GM23338 (cell line): Measurements from ENCODE around the gene JMJD1C. TPM values are rescaled to one million over a fixed set of nuclear protein-coding genes. Genes with fewer than 3 reads are reported as not detected.

Source experiments
- ATAC-seq: fragments of 200-7000 bp; cut with Tn5 transposase; 3 replicates; pipeline ENCODE4 v1.9.1; 2020
- DNase-seq: peaks from one replicate; pipeline ENCODE4 v3.0.0-alpha.2; 2015; ENCODE audit warnings: low spot score
- H2AFZ ChIP-seq: fragments of 200-600 bp; sonication (generic); 2 replicates; pipeline ENCODE4 v1.8.0; 2016; ENCODE audit warnings: antibody characterized with exemption, mild to moderate bottlenecking, moderate library complexity
- H3F3A ChIP-seq: fragments of 200-600 bp; sonication (generic); replicated peaks from 2 replicates; pipeline ENCODE4 v1.8.0; 2017; ENCODE audit warnings: antibody characterized with exemption, mixed run types, low read depth
- H3K27ac ChIP-seq: fragments of 200-600 bp; sonication (generic); 2 replicates; pipeline ENCODE4 v1.6.1; 2016; ENCODE audit warnings: low read depth
- H3K27me3 ChIP-seq: fragments of 200-600 bp; sonication (generic); 2 replicates; pipeline ENCODE4 v1.8.0; 2016; ENCODE audit warnings: mild to moderate bottlenecking, mixed run types, moderate library complexity; ENCODE audit not compliant: insufficient read depth
- H3K36me3 ChIP-seq: fragments of 200-600 bp; sonication (generic); 2 replicates; pipeline ENCODE4 v1.8.0; 2016; ENCODE audit warnings: mild to moderate bottlenecking; ENCODE audit not compliant: insufficient read depth
- H3K4me1 ChIP-seq: fragments of 200-600 bp; sonication (generic); 2 replicates; pipeline ENCODE4 v1.8.0; 2016; ENCODE audit warnings: mild to moderate bottlenecking, moderate library complexity; ENCODE audit not compliant: insufficient read depth
- H3K4me2 ChIP-seq: fragments of 200-600 bp; sonication (generic); 2 replicates; pipeline ENCODE4 v1.7.1; 2017; ENCODE audit warnings: mixed run types
- H3K4me3 ChIP-seq: fragments of 200-600 bp; sonication (generic); 2 replicates; pipeline ENCODE4 v1.6.1; 2016; ENCODE audit warnings: mixed run types
- H3K79me2 ChIP-seq: fragments of 200-600 bp; sonication (generic); replicated peaks from 2 replicates; pipeline ENCODE4 v1.8.0; 2017; ENCODE audit warnings: mild to moderate bottlenecking; ENCODE audit not compliant: insufficient read depth
- H3K9me2 ChIP-seq: fragments of 200-600 bp; sonication (generic); 2 replicates; pipeline ENCODE4 v1.8.0; 2017; ENCODE audit not compliant: insufficient read depth
- H4K20me1 ChIP-seq: fragments of 200-600 bp; sonication (generic); replicated peaks from 2 replicates; pipeline ENCODE4 v1.8.0; 2017; ENCODE audit warnings: mild to moderate bottlenecking; ENCODE audit not compliant: insufficient read depth
- H3K27ac Mint-ChIP-seq: 2 replicates; pipeline ENCODE4 v1.8.0; 2020; ENCODE audit warnings: inconsistent platforms, mild to moderate bottlenecking, moderate library complexity, mixed read lengths
- H3K27me3 Mint-ChIP-seq: 3 replicates; pipeline ENCODE4 v1.8.0; 2022; ENCODE audit warnings: low read depth, mild to moderate bottlenecking, moderate library complexity, mixed read lengths, inconsistent platforms; ENCODE audit not compliant: insufficient read depth, poor library complexity
- H3K36me3 Mint-ChIP-seq: 3 replicates; pipeline ENCODE4 v1.8.0; 2021; ENCODE audit warnings: low read depth, mild to moderate bottlenecking, inconsistent platforms, moderate library complexity, mixed read lengths
- H3K4me1 Mint-ChIP-seq: 3 replicates; pipeline ENCODE4 v1.8.0; 2020; ENCODE audit warnings: mild to moderate bottlenecking, inconsistent platforms, mixed read lengths
- H3K4me3 Mint-ChIP-seq: 3 replicates; pipeline ENCODE4 v1.8.0; 2021; ENCODE audit warnings: moderate library complexity, mild to moderate bottlenecking, inconsistent platforms, mixed read lengths
- H3K9me3 Mint-ChIP-seq: 3 replicates; pipeline ENCODE4 v1.8.0; 2020; ENCODE audit warnings: moderate library complexity, mild to moderate bottlenecking, inconsistent platforms, mixed read lengths
- EZH2 ChIP-seq: fragments of 200-600 bp; sonication (generic); IDR thresholded peaks from one replicate; pipeline ENCODE4 v1.8.0; 2017; ENCODE audit warnings: antibody characterized with exemption, mild to moderate bottlenecking, low read depth; ENCODE audit not compliant: unreplicated experiment
- EZH2phosphoT487 ChIP-seq: fragments of 200-600 bp; sonication (generic); IDR thresholded peaks from one replicate; pipeline ENCODE4 v1.8.1; 2018; ENCODE audit warnings: antibody characterized with exemption; ENCODE audit not compliant: unreplicated experiment
- JUNB ChIP-seq: IDR thresholded peaks from one replicate; pipeline ENCODE4 v1.6.1; 2016; ENCODE audit warnings: antibody characterized with exemption; ENCODE audit not compliant: unreplicated experiment
- NANOG ChIP-seq: IDR thresholded peaks from 2 replicates; pipeline ENCODE4 v1.6.1; 2016; ENCODE audit warnings: antibody characterized with exemption, borderline replicate concordance
- ZNF114 ChIP-seq: fragments of 250-450 bp; sonication (Bioruptor Pico); IDR thresholded peaks from 2 replicates; pipeline ENCODE4 v1.5.0; 2020; ENCODE audit warnings: mild to moderate bottlenecking, moderate library complexity
- ZNF331 ChIP-seq: fragments of 250-450 bp; sonication (Bioruptor Pico); IDR thresholded peaks from 2 replicates; pipeline ENCODE4 v1.5.0; 2020; ENCODE audit warnings: low read depth, mild to moderate bottlenecking, moderate library complexity
- ZNF462 ChIP-seq: fragments of 250-450 bp; sonication (Bioruptor Pico); IDR thresholded peaks from 2 replicates; pipeline ENCODE4 v1.5.0; 2020; ENCODE audit warnings: mild to moderate bottlenecking, moderate library complexity
- polyA plus RNA-seq: library from polyadenylated mRNA; unstranded; fragments of >200 nt; fragmentation: Nextera tagmentation; extraction: Ambion mirVana; gene quantifications from 2 replicates; pipeline ENCODE4 v1.2.1, GENCODE V29; 2016
- total RNA-seq: library from RNA; depleted of rRNA; stranded (reverse); fragments of >200 nt; shearing (Covaris generic); gene quantifications from 2 replicates; pipeline ENCODE4 v1.2.3, GENCODE V29; 2014
- TF ChIP-seq, protein P1 (sequence below), 2 experiments: fragments of 200-600 bp in 1 of 2; sonication (generic) in 1 of 2; conservative IDR thresholded peaks; 2 replicates each; pipeline versions ENCODE4 v1.5.1 to v1.6.1; 2016 to 2017; ENCODE audit warnings: antibody characterized with exemption in 2 of 2, low read depth in 2 of 2, mild to moderate bottlenecking in 2 of 2, moderate library complexity in 1 of 2

JMJD1C gene
- total and polyA plus RNA-seq, 2 experiments from 2014 or later = 333 to 435 TPM

DNA sequence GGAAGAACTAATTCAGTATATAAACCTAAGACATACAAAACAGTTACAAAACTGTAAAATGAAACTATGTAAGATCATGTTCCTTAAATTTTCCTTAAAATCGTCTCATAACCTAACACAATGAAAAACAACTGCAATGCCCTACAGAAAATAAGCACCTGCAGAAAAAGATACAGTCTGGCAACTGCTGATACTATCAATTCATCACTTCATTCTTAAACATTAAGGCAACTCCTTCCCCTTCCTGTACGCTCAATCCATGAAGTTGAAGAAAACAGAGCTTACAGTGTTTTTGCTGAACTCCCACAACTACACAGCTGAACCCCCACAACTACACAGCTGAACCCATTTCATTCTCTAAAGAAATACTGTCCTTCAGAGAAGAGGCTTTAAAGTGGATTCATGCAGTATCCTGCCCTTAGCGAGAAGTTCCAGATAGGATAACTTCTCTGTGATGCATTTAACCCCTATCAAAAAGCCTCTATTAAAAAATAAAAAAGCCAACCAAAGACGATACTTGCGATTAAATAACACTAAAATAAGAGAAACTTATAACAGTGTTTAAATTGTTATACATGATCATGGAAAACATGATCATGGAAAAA is 50.0 kb downstream of the JMJD1C start (continued):
- TF ChIP-seq ZNF462 = no peak
- TF ChIP-seq ZNF331 = no peak
- no peak for TF ChIP-seq EZH2

DNA sequence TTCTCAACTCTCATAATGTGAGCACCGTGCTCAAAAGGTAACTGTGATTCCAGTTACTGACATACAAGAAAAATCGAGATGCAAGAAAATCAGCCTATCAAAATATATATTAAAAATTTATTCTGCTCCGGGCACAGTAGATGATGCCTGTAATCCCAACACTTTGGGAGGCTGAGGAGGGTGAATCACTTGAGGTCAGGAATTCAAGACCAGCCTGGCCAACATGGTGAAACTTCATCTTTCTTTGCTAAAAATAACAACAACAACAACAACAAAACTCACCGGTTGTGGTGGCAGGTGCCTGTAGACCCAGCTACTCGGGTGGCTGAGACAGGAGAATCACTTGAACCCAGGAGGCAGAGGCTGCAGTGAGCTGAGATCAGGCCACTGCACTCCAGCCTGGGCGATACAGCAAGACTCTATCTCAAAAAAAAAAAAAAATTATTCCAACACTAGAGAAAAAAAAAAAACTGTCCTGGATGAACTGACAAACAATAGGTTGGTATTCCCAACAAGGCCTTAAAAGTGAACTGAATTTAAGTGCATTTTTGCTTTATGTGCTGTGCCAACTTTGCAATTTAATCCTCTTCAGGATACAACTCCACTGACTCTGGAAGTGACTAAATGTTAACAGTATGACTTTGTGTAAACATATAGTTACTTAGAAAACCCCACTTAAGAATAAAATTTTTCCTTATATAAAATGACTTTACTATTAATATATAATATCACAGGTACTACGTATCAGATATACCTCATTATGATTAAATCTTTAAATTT is 51.1 kb downstream of the JMJD1C start:
- Mint-ChIP-seq H3K36me3 (no peaks in the 10 kb centered on the region), H3K9me3 (no peaks in the 10 kb centered on the region), H3K27ac (no peak overlapping the region), H3K4me1 (peaks cover 22% of the 10 kb centered on the region), H3K27me3 (peaks cover 2% of the 10 kb centered on the region), H3K4me3 (no peak overlapping the region)
- Histone ChIP-seq H2AFZ (no peak overlapping the region), H3K4me3 (no peak overlapping the region), H3K27me3 (no peaks in the 10 kb centered on the region), H3K4me1 (peaks cover 23% of the 10 kb centered on the region), H3K79me2 (peaks cover 92% of the 10 kb centered on the region), H3F3A (no peaks in the 10 kb centered on the region), H3K9me2 (no peaks in the 10 kb centered on the region), H4K20me1 (peaks cover 10% of the 10 kb centered on the region), H3K36me3 (no peaks in the 10 kb centered on the region), H3K27ac (no peak overlapping the region), H3K4me2 (no peak overlapping the region)
- ATAC-seq (no peak), DNase-seq (no peak)
- TF ChIP-seq, protein P1, sequence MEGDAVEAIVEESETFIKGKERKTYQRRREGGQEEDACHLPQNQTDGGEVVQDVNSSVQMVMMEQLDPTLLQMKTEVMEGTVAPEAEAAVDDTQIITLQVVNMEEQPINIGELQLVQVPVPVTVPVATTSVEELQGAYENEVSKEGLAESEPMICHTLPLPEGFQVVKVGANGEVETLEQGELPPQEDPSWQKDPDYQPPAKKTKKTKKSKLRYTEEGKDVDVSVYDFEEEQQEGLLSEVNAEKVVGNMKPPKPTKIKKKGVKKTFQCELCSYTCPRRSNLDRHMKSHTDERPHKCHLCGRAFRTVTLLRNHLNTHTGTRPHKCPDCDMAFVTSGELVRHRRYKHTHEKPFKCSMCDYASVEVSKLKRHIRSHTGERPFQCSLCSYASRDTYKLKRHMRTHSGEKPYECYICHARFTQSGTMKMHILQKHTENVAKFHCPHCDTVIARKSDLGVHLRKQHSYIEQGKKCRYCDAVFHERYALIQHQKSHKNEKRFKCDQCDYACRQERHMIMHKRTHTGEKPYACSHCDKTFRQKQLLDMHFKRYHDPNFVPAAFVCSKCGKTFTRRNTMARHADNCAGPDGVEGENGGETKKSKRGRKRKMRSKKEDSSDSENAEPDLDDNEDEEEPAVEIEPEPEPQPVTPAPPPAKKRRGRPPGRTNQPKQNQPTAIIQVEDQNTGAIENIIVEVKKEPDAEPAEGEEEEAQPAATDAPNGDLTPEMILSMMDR (conservative IDR thresholded peaks at IDR 0.05; ENCODE audit: low read depth in 2 of 2) = no peak
- TF ChIP-seq NANOG (no peak), ZNF331 (no peak), JUNB (no peak), EZH2phosphoT487 (no peak), EZH2 (no peak), ZNF114 (CRISPR knock-in tag) (no peak)
